ENCODE data around the gene CPS1.

The CPS1 gene

DNA sequence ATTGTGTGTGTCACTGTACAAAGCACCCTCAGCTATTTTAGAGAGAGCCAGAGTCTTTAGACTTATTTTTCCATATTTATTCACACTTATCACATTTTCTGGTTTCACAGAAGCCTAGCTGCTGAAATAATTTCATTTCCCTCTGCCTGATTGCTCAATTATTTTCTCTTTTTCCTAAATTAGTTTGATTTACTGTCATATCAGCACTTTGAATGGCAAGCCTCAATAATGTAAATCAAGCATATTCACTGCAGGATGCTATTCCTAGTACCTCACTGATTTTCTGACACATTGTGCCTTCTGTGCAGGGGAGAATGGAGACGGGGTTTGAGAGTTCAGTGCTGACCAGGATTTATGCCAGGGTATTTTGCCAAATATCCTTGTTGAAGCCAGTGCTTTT lies 48.3 kb downstream of the CPS1 start:
- H3K9ac ChIP-seq (ENCODE audit: low read length in 2 of 2): no peak overlapping the region
- no peaks in the 10 kb centered on the region for H3K4me1 ChIP-seq (ENCODE audit: control insufficient read depth, insufficient read depth, low read length)

DNA sequence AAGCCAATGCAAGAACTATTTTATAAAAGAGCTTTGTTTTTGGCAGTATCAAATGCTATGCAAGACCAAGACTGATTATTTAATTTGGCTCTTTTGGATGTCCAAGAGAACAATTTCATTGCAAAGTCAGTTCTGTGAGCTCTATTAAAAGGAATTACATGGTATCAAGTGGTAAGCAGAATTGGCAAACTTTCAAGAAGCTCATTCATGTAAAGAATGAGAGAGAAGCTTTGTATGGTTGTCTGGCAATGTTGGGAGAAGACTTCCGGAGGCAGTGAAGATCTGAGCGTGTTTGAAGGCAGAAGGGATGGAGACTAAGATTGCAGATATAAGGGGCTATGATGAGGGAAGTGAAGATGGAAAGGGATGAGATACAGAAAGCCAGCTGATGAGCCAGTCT lies 49.6 kb downstream of the CPS1 start:
- no peaks in the 10 kb centered on the region for H3K4me1 ChIP-seq (ENCODE audit: control insufficient read depth, insufficient read depth, low read length)
- H3K4me3 ChIP-seq (ENCODE audit: low read length in 2 of 2): no peak overlapping the region
- H3K9me3 ChIP-seq (ENCODE audit: control insufficient read depth in 2 of 2, low read length in 2 of 2): no peaks in the 10 kb centered on the region
- H3K27ac ChIP-seq (ENCODE audit: low read length): no peak overlapping the region
- no peaks in the 10 kb centered on the region for H3K27me3 ChIP-seq (ENCODE audit: control insufficient read depth in 1 of 2, insufficient read depth in 2 of 2, low read length in 2 of 2)
- no peaks in the 10 kb centered on the region for H3K36me3 ChIP-seq (ENCODE audit: control insufficient read depth in 2 of 2, insufficient read depth in 2 of 2, low read length in 2 of 2)
- no peak overlapping the region for H3K9ac ChIP-seq (ENCODE audit: low read length in 2 of 2)

More for the DNA sequence above, 48.3 kb downstream of the CPS1 start:
- Histone ChIP-seq H3K9me3 (ENCODE audit: control insufficient read depth in 2 of 2, low read length in 2 of 2) (no peaks in the 10 kb centered on the region), H3K27ac (ENCODE audit: low read length) (no peak overlapping the region), H3K36me3 (ENCODE audit: control insufficient read depth in 2 of 2, insufficient read depth in 2 of 2, low read length in 2 of 2) (no peaks in the 10 kb centered on the region), H3K4me3 (ENCODE audit: low read length in 2 of 2) (no peak overlapping the region), H3K27me3 (ENCODE audit: control insufficient read depth in 1 of 2, insufficient read depth in 2 of 2, low read length in 2 of 2) (no peaks in the 10 kb centered on the region)

DNA sequence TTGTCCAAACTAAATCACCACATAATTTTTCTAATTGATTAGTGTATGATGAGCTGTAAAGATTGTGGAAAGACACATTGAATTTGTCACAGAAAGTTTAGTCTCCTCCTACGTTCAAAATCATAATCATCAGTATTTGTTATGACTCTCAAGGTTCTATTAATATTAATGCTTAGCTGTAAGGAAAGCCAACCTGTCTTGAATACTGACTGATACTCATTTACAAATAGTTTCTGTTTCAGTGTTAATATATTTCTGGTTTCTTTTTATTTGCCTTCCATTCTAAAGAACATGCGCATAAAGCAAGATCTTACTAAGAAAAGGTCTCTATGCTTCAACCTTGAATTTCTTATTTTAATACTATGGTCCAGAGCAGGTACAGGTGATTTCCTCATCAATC lies 55.1 kb downstream of the CPS1 start:
- Histone ChIP-seq H3K4me3 (ENCODE audit: low read length in 2 of 2) (no peak overlapping the region), H3K27ac (ENCODE audit: low read length) (no peak overlapping the region), H3K36me3 (ENCODE audit: control insufficient read depth in 2 of 2, insufficient read depth in 2 of 2, low read length in 2 of 2) (no peaks in the 10 kb centered on the region), H3K4me1 (ENCODE audit: control insufficient read depth, insufficient read depth, low read length) (no peaks in the 10 kb centered on the region), H3K27me3 (ENCODE audit: control insufficient read depth in 1 of 2, insufficient read depth in 2 of 2, low read length in 2 of 2) (no peaks in the 10 kb centered on the region), H3K9me3 (ENCODE audit: control insufficient read depth in 2 of 2, low read length in 2 of 2) (no peaks in the 10 kb centered on the region), H3K9ac (ENCODE audit: low read length in 2 of 2) (no peak overlapping the region)

GRCh38 chr2:210616074-210616473 lies 59.7 kb downstream of the CPS1 start:
- Histone ChIP-seq H3K36me3 (ENCODE audit: control insufficient read depth in 2 of 2, insufficient read depth in 2 of 2, low read length in 2 of 2) (no peaks in the 10 kb centered on the region), H3K4me3 (ENCODE audit: low read length in 2 of 2) (no peak overlapping the region), H3K4me1 (ENCODE audit: control insufficient read depth, insufficient read depth, low read length) (no peaks in the 10 kb centered on the region), H3K27ac (ENCODE audit: low read length) (no peak overlapping the region), H3K9me3 (ENCODE audit: control insufficient read depth in 2 of 2, low read length in 2 of 2) (no peaks in the 10 kb centered on the region), H3K27me3 (ENCODE audit: control insufficient read depth in 1 of 2, insufficient read depth in 2 of 2, low read length in 2 of 2) (no peaks in the 10 kb centered on the region), H3K9ac (ENCODE audit: low read length in 2 of 2) (no peak overlapping the region)

- Histone ChIP-seq H3K36me3 (ENCODE audit: control insufficient read depth in 2 of 2, insufficient read depth in 2 of 2, low read length in 2 of 2) (no peaks in the 10 kb centered on the region), H3K9me3 (ENCODE audit: control insufficient read depth in 2 of 2, low read length in 2 of 2) (no peaks in the 10 kb centered on the region)
Observed at GRCh38 chr2:210617318-210617717, 60.9 kb downstream of the CPS1 start.

GRCh38 chr2:210617732-210618330 lies 61.4 kb downstream of the CPS1 start:
- Histone ChIP-seq H3K4me3 (ENCODE audit: low read length in 2 of 2) (no peak overlapping the region), H3K27ac (ENCODE audit: low read length) (no peak overlapping the region), H3K4me1 (ENCODE audit: control insufficient read depth, insufficient read depth, low read length) (no peaks in the 10 kb centered on the region), H3K9me3 (ENCODE audit: control insufficient read depth in 2 of 2, low read length in 2 of 2) (no peaks in the 10 kb centered on the region), H3K9ac (ENCODE audit: low read length in 2 of 2) (no peak overlapping the region), H3K27me3 (ENCODE audit: control insufficient read depth in 1 of 2, insufficient read depth in 2 of 2, low read length in 2 of 2) (no peaks in the 10 kb centered on the region), H3K36me3 (ENCODE audit: control insufficient read depth in 2 of 2, insufficient read depth in 2 of 2, low read length in 2 of 2) (no peaks in the 10 kb centered on the region)

More at GRCh38 chr2:210617318-210617717, 60.9 kb downstream of the CPS1 start:
- no peak overlapping the region for H3K27ac ChIP-seq (ENCODE audit: low read length)
- H3K4me3 ChIP-seq (ENCODE audit: low read length in 2 of 2): no peak overlapping the region
- no peaks in the 10 kb centered on the region for H3K27me3 ChIP-seq (ENCODE audit: control insufficient read depth in 1 of 2, insufficient read depth in 2 of 2, low read length in 2 of 2)
- H3K9ac ChIP-seq (ENCODE audit: low read length in 2 of 2): no peak overlapping the region
- H3K4me1 ChIP-seq (ENCODE audit: control insufficient read depth, insufficient read depth, low read length): no peaks in the 10 kb centered on the region

- Histone ChIP-seq H3K4me3 (ENCODE audit: low read length in 2 of 2) (no peak overlapping the region), H3K27ac (ENCODE audit: low read length) (no peak overlapping the region), H3K27me3 (ENCODE audit: control insufficient read depth in 1 of 2, insufficient read depth in 2 of 2, low read length in 2 of 2) (no peaks in the 10 kb centered on the region), H3K36me3 (ENCODE audit: control insufficient read depth in 2 of 2, insufficient read depth in 2 of 2, low read length in 2 of 2) (no peaks in the 10 kb centered on the region), H3K9ac (ENCODE audit: low read length in 2 of 2) (no peak overlapping the region), H3K4me1 (ENCODE audit: control insufficient read depth, insufficient read depth, low read length) (no peaks in the 10 kb centered on the region), H3K9me3 (ENCODE audit: control insufficient read depth in 2 of 2, low read length in 2 of 2) (no peaks in the 10 kb centered on the region)
Observed at GRCh38 chr2:210620456-210620855, 64.1 kb downstream of the CPS1 start.

- Histone ChIP-seq H3K4me1 (ENCODE audit: control insufficient read depth, insufficient read depth, low read length) (no peaks in the 10 kb centered on the region), H3K27me3 (ENCODE audit: control insufficient read depth in 1 of 2, insufficient read depth in 2 of 2, low read length in 2 of 2) (no peaks in the 10 kb centered on the region), H3K36me3 (ENCODE audit: control insufficient read depth in 2 of 2, insufficient read depth in 2 of 2, low read length in 2 of 2) (no peaks in the 10 kb centered on the region), H3K9ac (ENCODE audit: low read length in 2 of 2) (no peak overlapping the region), H3K27ac (ENCODE audit: low read length) (no peak overlapping the region), H3K4me3 (ENCODE audit: low read length in 2 of 2) (no peak overlapping the region), H3K9me3 (ENCODE audit: control insufficient read depth in 2 of 2, low read length in 2 of 2) (no peaks in the 10 kb centered on the region)
Observed at GRCh38 chr2:210623506-210623905, 67.1 kb downstream of the CPS1 start.

DNA sequence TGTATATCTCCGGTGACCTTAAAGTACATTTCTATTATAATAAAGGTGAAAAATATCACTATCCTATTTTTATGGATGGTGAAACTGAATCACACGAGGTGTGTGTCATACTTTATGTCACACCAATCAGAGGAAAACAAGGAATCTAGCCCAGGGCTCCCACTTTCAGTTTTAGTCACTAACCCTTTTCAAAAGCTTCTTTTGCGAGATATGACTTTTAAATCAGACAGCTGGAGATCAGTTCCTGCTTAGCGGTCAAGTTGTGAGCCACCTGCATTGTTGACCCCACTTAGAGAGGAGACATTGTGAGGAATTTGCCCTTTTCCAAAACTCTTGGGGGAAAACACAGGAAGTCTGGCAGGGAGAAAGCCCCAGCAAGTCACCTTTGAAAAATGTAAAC lies 70.5 kb downstream of the CPS1 start:
- no peak overlapping the region for H3K27ac ChIP-seq (ENCODE audit: low read length)
- no peaks in the 10 kb centered on the region for H3K9me3 ChIP-seq (ENCODE audit: control insufficient read depth in 2 of 2, low read length in 2 of 2)

DNA sequence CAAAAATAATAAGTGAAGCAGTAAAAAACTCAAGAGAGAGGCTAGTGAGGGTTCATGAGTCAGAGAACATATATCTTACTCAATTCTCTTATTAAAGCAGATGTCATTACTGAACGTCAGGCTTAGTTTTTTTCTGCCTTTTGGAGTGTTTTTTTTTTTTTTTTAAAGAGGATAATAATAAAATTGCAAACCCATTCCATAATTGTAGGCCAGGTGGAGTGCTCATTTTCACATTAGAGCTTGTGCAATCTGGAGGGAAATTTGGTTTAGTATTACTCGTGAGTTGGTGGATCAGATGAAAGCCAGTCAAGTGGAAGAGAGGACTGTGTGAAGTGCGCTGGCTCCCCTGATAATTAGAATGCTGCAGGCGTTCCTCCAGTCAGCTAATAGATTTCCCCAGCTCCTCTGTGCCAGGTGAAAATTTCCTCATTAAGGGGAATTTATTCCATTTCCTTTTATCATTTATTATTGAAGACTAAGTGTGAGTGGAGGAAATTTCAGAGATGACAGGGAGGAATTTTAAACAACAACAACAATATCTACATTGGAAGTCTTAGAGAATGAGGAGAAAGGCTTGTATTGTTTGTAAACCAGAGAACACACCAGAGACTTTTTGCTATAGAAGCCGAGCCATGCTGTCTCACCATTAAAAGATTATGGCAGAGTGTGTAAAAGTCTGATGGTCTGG lies 74.6 kb downstream of the CPS1 start:
- Histone ChIP-seq H3K36me3 (ENCODE audit: control insufficient read depth in 2 of 2, insufficient read depth in 2 of 2, low read length in 2 of 2) (no peaks in the 10 kb centered on the region), H3K27ac (ENCODE audit: low read length) (no peak overlapping the region), H3K9ac (ENCODE audit: low read length in 2 of 2) (no peak overlapping the region), H3K9me3 (ENCODE audit: control insufficient read depth in 2 of 2, low read length in 2 of 2) (no peaks in the 10 kb centered on the region), H3K4me1 (ENCODE audit: control insufficient read depth, insufficient read depth, low read length) (no peaks in the 10 kb centered on the region), H3K4me3 (ENCODE audit: low read length in 2 of 2) (no peak overlapping the region), H3K27me3 (ENCODE audit: control insufficient read depth in 1 of 2, insufficient read depth in 2 of 2, low read length in 2 of 2) (no peaks in the 10 kb centered on the region)

More for the DNA sequence above, 70.5 kb downstream of the CPS1 start:
- H3K27me3 ChIP-seq (ENCODE audit: control insufficient read depth in 1 of 2, insufficient read depth in 2 of 2, low read length in 2 of 2): no peaks in the 10 kb centered on the region
- no peaks in the 10 kb centered on the region for H3K4me1 ChIP-seq (ENCODE audit: control insufficient read depth, insufficient read depth, low read length)
- H3K4me3 ChIP-seq (ENCODE audit: low read length in 2 of 2): no peak overlapping the region
- no peaks in the 10 kb centered on the region for H3K36me3 ChIP-seq (ENCODE audit: control insufficient read depth in 2 of 2, insufficient read depth in 2 of 2, low read length in 2 of 2)
- no peak overlapping the region for H3K9ac ChIP-seq (ENCODE audit: low read length in 2 of 2)

DNA sequence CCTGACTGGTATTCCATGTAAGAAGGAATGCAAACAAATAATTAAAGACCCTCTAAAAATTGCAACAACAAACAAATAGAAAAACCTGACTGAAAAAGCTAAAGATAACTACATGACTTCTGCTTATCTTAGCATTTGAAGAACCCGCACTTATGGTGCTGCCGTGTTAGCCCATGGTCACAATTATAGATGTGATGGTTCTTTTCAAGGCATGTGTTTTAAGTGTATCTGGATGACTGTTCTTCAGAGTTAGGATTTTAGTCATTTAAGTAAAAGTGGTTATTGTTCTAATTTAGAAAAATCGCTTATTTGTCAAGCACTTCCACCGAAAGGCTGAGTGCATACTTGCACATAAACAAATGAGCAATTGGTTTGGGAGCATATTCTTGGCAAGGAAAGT lies 77.3 kb downstream of the CPS1 start:
- no peaks in the 10 kb centered on the region for H3K9me3 ChIP-seq (ENCODE audit: control insufficient read depth in 2 of 2, low read length in 2 of 2)
- no peak overlapping the region for H3K27ac ChIP-seq (ENCODE audit: low read length)
- H3K9ac ChIP-seq (ENCODE audit: low read length in 2 of 2): no peak overlapping the region
- H3K36me3 ChIP-seq (ENCODE audit: control insufficient read depth in 2 of 2, insufficient read depth in 2 of 2, low read length in 2 of 2): no peaks in the 10 kb centered on the region
- no peaks in the 10 kb centered on the region for H3K4me1 ChIP-seq (ENCODE audit: control insufficient read depth, insufficient read depth, low read length)
- H3K27me3 ChIP-seq (ENCODE audit: control insufficient read depth in 1 of 2, insufficient read depth in 2 of 2, low read length in 2 of 2): no peaks in the 10 kb centered on the region
- no peak overlapping the region for H3K4me3 ChIP-seq (ENCODE audit: low read length in 2 of 2)

Data from stomach smooth muscle (tissue), 2 donors.